ENCODE data around the gene AARS2. TPM values are rescaled to one million over a fixed set of nuclear protein-coding genes. Genes with fewer than 3 reads are reported as not detected.

The AARS2 gene
- total and polyA plus RNA-seq, 2 of the 8 experiments (the other 6 are each of a cell fraction or from before 2014, with no cell fraction given): 8.6 to 20.4 TPM

- TF ChIP-seq CHD7 (IDR thresholded peaks at IDR 0.05; ENCODE audit: insufficient replicate concordance, low read length) (no peak), POLR2A (IDR thresholded peaks at IDR 0.05; ENCODE audit: control extremely low read depth in 1 of 2, low read depth in 2 of 2, low read length in 2 of 2) (no peak), CBX8 (IDR thresholded peaks at IDR 0.05; ENCODE audit: borderline replicate concordance, low read depth, low read length) (no peak), EGR1 (IDR thresholded peaks at IDR 0.05; ENCODE audit: borderline replicate concordance, low read depth, low read length) (no peak), EZH2 (IDR thresholded peaks at IDR 0.05; ENCODE audit: low read depth, low read length, severe bottlenecking) (no peak), RXRA (IDR thresholded peaks at IDR 0.05; ENCODE audit: insufficient read depth, low read depth, low read length) (no peak), TAF7 (optimal IDR thresholded peaks at IDR 0.05; ENCODE audit: borderline replicate concordance, low read depth, low read length) (no peak), CTBP2 (IDR thresholded peaks at IDR 0.05; ENCODE audit: borderline replicate concordance, insufficient read depth, insufficient read length, low read length) (no peak), POLR2AphosphoS5 (IDR thresholded peaks at IDR 0.05; ENCODE audit: low read depth, low read length) (no peak), SIRT6 (IDR thresholded peaks at IDR 0.05; ENCODE audit: low read length) (no peak)
Measured at GRCh38 chr6:44339763-44340625, 26.8 kb upstream of the AARS2 start (continued).
